Hepatocyte (in vitro differentiated cells): Measurements from ENCODE around the gene VEPH1.

Experiments used
- EZH2 ChIP-seq: fragments of 200-600 bp; sonication (generic); IDR thresholded peaks from 2 replicates; pipeline ENCODE4 v1.6.1; 2016; ENCODE audit warnings: antibody characterized with exemption, mild to moderate bottlenecking, borderline replicate concordance
- EZH2phosphoT487 ChIP-seq: fragments of 200-600 bp; sonication (generic); IDR thresholded peaks from one replicate; pipeline ENCODE4 v1.6.1; 2018; ENCODE audit warnings: antibody characterized with exemption, mild to moderate bottlenecking, low read depth, moderate library complexity; ENCODE audit not compliant: unreplicated experiment, severe bottlenecking
- TF ChIP-seq, protein P1 (sequence below): fragments of 200-600 bp; sonication (generic); IDR thresholded peaks from 2 replicates; pipeline ENCODE4 v1.5.1; 2016; ENCODE audit warnings: antibody characterized with exemption, mild to moderate bottlenecking; ENCODE audit not compliant: poor library complexity

DNA sequence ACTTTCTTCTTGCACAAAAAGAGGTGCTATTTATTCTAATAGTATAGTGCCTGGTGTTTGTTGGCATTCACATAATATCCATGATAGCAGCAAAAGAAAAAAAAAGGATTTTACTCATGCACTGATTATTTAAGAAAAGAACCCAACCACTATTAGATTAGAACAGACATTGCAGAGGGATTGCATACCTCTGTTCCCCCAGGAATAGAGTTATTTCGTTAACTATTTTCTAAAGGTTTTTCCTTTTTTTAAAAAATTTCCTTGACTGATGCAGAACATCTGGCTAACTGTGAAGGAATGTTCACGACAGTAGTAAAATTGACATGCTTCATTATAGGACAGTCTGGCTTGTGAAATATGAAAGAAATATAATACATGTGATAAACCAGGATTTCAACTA is 203.1 kb downstream of the VEPH1 start:
- TF ChIP-seq, protein P1, sequence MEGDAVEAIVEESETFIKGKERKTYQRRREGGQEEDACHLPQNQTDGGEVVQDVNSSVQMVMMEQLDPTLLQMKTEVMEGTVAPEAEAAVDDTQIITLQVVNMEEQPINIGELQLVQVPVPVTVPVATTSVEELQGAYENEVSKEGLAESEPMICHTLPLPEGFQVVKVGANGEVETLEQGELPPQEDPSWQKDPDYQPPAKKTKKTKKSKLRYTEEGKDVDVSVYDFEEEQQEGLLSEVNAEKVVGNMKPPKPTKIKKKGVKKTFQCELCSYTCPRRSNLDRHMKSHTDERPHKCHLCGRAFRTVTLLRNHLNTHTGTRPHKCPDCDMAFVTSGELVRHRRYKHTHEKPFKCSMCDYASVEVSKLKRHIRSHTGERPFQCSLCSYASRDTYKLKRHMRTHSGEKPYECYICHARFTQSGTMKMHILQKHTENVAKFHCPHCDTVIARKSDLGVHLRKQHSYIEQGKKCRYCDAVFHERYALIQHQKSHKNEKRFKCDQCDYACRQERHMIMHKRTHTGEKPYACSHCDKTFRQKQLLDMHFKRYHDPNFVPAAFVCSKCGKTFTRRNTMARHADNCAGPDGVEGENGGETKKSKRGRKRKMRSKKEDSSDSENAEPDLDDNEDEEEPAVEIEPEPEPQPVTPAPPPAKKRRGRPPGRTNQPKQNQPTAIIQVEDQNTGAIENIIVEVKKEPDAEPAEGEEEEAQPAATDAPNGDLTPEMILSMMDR = no peak
- no peak for TF ChIP-seq EZH2
- no peak for TF ChIP-seq EZH2phosphoT487
